Measurements from ENCODE around the gene CEP126.

The CEP126 gene

DNA sequence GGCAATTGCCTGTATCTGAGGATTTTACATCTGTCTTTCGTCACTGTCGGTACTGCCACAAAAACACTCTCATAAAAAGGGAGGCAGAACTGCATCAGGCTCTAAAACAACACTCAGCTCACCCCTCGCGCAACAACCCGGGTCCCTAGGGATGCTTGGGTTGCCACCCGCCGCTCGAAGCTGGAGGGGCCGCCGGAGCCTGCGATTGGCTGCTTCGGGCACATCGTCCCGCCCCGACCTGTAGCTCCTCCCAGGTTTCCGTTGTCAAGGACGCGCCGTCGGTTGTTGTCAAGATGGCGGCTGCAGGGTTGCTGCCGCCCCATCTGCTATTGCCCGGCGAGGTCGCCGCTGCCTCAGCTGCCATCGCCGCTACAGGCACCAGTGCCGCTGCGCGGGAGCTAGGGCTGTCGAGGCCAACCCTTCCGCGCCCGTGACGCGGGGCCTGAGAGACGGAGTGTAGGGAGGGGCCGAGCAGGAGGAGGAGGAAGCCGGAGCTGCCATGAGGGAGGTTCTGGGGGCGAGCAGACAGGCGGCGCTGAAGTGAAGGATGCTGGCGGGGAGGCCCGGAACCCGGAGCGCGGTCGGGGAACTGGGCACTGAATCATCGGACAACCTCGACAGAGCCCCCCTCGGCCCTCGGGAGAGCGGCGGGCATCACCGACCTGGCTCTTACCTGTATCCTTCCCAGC lies at the start of gene CEP126:
TSS of gene CEP126 (plus strand) at position 273 of the 689 bp plus-strand sequence. CDS start at position 548, 275 bp downstream.
- DNase-seq = peak; percentile 93 to 95

DNA sequence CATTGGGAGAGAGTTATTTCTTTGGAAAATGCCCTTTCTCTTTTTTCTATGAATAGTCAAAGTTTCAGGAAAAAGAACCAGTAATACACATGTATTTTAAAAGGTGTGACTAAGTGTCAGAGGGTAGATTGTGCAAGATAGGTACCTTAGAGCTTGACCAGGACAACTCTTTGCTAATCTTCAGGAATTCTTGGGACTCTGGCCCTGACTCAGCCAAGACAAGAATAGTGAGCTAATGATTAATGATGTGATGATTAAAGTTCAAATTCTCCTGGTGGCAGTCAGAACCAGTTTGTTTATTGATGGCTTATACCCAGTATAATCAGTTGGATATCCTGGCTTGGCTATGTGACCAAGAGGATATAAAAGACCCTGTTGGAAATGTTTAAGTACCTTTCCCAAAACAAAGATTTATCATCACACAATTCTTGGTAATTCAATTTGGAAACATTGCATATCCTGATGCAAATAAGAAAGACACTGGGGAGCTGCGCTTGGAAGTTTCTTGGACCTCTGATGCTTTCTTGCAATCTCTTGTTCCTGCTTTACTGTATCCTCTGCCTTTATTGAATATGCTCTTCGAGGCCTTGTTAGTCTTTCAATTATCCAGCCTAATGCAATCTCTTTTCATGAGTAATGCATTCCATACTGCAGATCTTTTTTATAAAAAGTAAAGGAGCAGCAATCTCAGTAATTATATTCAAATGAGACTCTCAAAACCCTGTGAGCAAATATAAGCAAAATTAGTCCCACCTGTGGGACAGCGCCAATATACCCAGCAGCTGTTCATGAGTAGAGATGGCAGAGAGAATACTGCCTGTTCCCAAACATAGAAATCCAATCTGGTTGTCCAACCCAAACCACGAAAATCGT lies 48.0 kb upstream of the CEP126 start:
- no peak for DNase-seq

GRCh38 chr11:101867951-101868350 lies 46.9 kb upstream of the CEP126 start:
- no peak for DNase-seq

- no peak for DNase-seq
These were observed 44.3 kb upstream of the CEP126 start for GRCh38 chr11:101870510-101870909.

DNA sequence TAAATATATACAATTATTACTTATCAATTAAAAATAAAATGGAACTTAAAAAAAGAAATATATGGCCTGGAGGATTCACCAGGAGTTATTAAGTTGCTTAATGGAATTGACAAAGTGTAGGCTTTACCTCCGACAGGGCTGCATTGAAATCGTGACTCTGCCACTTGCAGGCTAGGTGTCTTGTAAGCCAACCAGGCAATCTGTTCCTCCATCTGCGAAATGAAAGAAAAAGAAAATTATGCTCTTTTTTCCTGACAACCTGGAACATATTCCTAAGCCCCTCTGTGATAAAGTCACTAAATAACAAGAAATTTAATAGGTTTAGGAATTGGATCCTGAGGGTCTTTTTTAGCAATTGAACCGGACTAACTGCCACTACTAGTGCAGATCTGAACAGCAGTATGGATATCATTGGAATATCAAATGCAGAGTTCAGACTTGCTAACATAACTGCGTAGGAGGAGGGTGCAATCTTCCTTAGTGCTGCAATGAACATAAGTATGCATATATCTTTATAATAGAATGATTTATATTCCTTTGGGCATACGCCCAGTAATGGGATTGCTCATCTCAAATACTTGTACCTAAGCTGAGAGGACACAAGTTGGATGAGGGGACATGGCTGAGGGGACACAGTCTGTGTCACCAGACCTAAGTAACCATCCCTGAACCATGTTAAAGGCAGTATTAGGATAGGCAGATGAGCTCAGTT lies 42.5 kb upstream of the CEP126 start:
- DNase-seq = no peak

- no peak for DNase-seq
These were observed 34.6 kb upstream of the CEP126 start for GRCh38 chr11:101880222-101880621.

GRCh38 chr11:101881586-101881985 lies 33.2 kb upstream of the CEP126 start:
- DNase-seq = no peak

GRCh38 chr11:101885631-101886030 lies 29.2 kb upstream of the CEP126 start:
- no peak for DNase-seq

DNA sequence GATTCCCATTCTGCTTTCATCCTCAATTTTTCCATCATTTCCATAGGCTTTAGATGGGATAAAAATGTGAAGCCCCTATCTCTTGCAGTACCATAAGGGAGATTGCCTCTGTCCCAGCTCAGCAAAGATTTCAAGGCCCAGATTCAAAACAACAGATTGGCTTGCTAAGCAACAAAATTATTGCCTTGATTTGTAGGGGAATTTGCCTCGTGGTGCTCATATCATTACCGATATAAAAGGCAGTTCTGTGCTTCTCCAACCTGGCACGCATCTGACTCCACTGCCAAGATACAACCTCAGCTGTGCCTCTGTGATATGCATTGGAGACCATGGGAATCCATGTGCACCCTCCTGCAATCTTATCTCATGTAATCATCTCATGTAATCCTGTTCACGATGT lies 25.0 kb upstream of the CEP126 start:
- no peak for DNase-seq

DNA sequence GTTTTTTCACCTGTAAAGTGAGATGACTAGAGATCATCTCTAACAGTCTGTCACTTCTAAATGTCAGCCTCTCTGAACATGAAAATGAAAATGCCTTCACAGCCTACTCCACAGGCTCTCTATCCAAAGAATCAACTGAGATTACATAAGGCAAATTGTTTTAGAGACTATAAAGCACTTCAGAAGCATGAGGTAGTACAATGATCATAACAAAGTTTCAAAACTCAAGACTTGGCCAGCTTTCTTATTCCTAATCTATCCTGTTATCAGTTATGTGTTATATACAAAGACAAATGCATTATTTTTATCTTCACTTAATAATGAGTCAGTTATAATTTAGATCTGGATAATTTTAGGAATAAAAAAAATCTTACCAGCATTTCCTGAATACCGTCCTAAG lies 20.3 kb upstream of the CEP126 start:
- DNase-seq = no peak

- no peak for DNase-seq
These were observed 7.0 kb upstream of the CEP126 start for GRCh38 chr11:101907815-101908214.

- no peak for DNase-seq
These were observed 5.7 kb upstream of the CEP126 start for GRCh38 chr11:101909087-101909486.

GRCh38 chr11:101912823-101913284 lies 2.0 kb upstream of the CEP126 start:
- DNase-seq = no peak

DNA sequence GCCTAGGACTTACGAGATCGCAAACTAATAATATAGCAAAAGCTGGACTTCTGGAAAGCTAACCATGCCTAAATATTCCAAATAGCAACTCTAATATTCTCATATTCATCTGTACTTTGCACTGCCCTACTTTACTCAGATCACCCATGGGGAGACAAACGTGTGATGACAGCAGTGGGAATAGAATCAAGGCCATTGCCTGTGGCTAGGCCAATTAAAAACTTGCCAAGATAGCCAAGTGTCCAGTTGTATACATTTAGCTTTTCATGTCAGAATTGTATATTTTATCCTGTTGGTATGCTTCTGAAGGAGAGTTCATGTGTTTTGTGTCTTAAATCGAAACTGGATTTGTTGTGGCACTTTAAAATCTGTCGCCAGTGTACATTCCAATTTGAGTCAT lies 1.2 kb upstream of the CEP126 start:
- no peak for DNase-seq

GRCh38 chr11:101914341-101914737 lies 471 bp upstream of the CEP126 start:
- no peak for DNase-seq

GRCh38 chr11:101915791-101916291 lies 1.0 kb downstream of the CEP126 start:
- no peak for DNase-seq

GRCh38 chr11:101916422-101916821 lies 1.6 kb downstream of the CEP126 start, which contains the start of gene ANGPTL5:
Gene ANGPTL5 (minus strand): TSS chr11:101916522. CDS start chr11:101907909, 8,613 bp downstream.
- no peak for DNase-seq

GRCh38 chr11:101917226-101917625 lies 2.4 kb downstream of the CEP126 start:
- DNase-seq = no peak

DNA sequence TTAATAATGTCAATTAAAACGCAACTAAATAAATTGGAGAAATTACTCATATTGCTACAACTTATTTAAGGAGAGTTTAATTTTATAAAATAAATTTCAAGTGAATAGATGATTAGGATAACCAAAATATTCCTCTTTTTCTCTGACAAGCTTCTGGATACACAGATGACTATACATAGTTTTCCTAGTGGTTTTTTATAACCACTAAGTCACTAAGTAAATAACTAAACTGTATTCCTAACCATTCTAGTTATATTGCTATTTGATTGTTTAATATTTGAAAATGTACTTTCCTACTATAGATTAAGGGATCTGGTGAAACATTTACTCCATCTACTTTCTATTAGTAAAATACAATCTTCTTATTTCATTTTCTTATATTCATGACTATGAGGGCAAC lies 6.2 kb downstream of the CEP126 start:
- no peak for DNase-seq

DNA sequence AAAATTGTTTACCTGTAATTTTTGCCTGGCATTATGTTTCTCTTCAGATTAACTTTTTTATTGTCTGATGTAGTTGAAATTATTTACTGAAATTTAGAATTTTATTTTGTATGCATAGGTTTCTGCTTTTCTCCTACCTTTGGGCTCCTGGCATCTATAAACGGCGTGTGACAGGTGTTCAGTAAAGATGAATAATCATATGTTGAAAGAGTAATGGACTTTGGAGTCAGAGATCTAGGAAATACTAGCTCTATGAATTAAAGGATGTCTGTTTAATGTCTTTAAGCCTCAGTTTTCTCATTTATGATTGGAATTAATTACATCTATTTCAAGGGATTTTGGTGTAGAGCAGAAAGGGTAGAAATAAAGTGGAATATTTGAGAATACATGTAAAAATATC lies 8.7 kb downstream of the CEP126 start:
- no peak for DNase-seq

GRCh38 chr11:101929294-101929915 lies 14.6 kb downstream of the CEP126 start:
- DNase-seq = no peak

GRCh38 chr11:101931692-101932091 lies 16.9 kb downstream of the CEP126 start:
- no peak for DNase-seq
